ENCODE results near the gene NRXN3.

The NRXN3 gene

GRCh38 chr14:78164226-78164853 lies 5.8 kb upstream of the NRXN3 start:
- Histone ChIP-seq H3K9ac (ENCODE audit: low read length in 5 of 5) (no peak overlapping the region), H3K9me3 (ENCODE audit: control insufficient read depth in 5 of 5, low read length in 5 of 5) (no peaks in the 10 kb centered on the region), H3K27me3 (ENCODE audit: control insufficient read depth in 5 of 5, insufficient read depth in 4 of 5, low read length in 5 of 5) (peaks cover 2 to 20% (median 12%) of the 10 kb centered on the region in 5 donors), H3K36me3 (ENCODE audit: control insufficient read depth in 5 of 5, insufficient read depth in 5 of 5, low read length in 5 of 5) (no peaks in the 10 kb centered on the region), H3K4me1 (ENCODE audit: control insufficient read depth in 5 of 5, insufficient read depth in 5 of 5, low read length in 5 of 5) (no peaks in the 10 kb centered on the region), H3K4me3 (ENCODE audit: low read depth in 1 of 5, low read length in 5 of 5) (no peak overlapping the region), H3K27ac (ENCODE audit: low read depth, low read length) (no peak overlapping the region)

GRCh38 chr14:78172428-78172827 lies 2.3 kb downstream of the NRXN3 start:
- Histone ChIP-seq H3K27ac (ENCODE audit: low read depth, low read length) (no peak overlapping the region), H3K36me3 (ENCODE audit: control insufficient read depth in 5 of 5, insufficient read depth in 5 of 5, low read length in 5 of 5) (no peaks in the 10 kb centered on the region), H3K9ac (ENCODE audit: low read length in 5 of 5) (no peak overlapping the region), H3K9me3 (ENCODE audit: control insufficient read depth in 5 of 5, low read length in 5 of 5) (no peaks in the 10 kb centered on the region), H3K4me1 (ENCODE audit: control insufficient read depth in 5 of 5, insufficient read depth in 5 of 5, low read length in 5 of 5) (no peaks in the 10 kb centered on the region), H3K4me3 (ENCODE audit: low read depth in 1 of 5, low read length in 5 of 5) (no peak overlapping the region), H3K27me3 (ENCODE audit: control insufficient read depth in 5 of 5, insufficient read depth in 4 of 5, low read length in 5 of 5) (peaks cover 0 to 35% (median 10%) of the 10 kb centered on the region in 5 donors)

GRCh38 chr14:78173346-78174035 lies 3.3 kb downstream of the NRXN3 start:
- H3K9ac ChIP-seq (ENCODE audit: low read length in 5 of 5) = no peak overlapping the region
- no peak overlapping the region for H3K4me3 ChIP-seq (ENCODE audit: low read depth in 1 of 5, low read length in 5 of 5)
- no peak overlapping the region for H3K27ac ChIP-seq (ENCODE audit: low read depth, low read length)
- peaks cover 0 to 30% (median 7%) of the 10 kb centered on the region in 5 donors for H3K27me3 ChIP-seq (ENCODE audit: control insufficient read depth in 5 of 5, insufficient read depth in 4 of 5, low read length in 5 of 5)
- no peaks in the 10 kb centered on the region for H3K4me1 ChIP-seq (ENCODE audit: control insufficient read depth in 5 of 5, insufficient read depth in 5 of 5, low read length in 5 of 5)
- H3K9me3 ChIP-seq (ENCODE audit: control insufficient read depth in 5 of 5, low read length in 5 of 5) = no peaks in the 10 kb centered on the region
- H3K36me3 ChIP-seq (ENCODE audit: control insufficient read depth in 5 of 5, insufficient read depth in 5 of 5, low read length in 5 of 5) = no peaks in the 10 kb centered on the region

- Histone ChIP-seq H3K9me3 (ENCODE audit: control insufficient read depth in 5 of 5, low read length in 5 of 5) (no peaks in the 10 kb centered on the region), H3K4me3 (ENCODE audit: low read depth in 1 of 5, low read length in 5 of 5) (no peak overlapping the region), H3K36me3 (ENCODE audit: control insufficient read depth in 5 of 5, insufficient read depth in 5 of 5, low read length in 5 of 5) (no peaks in the 10 kb centered on the region), H3K9ac (ENCODE audit: low read length in 5 of 5) (no peak overlapping the region), H3K4me1 (ENCODE audit: control insufficient read depth in 5 of 5, insufficient read depth in 5 of 5, low read length in 5 of 5) (no peaks in the 10 kb centered on the region), H3K27ac (ENCODE audit: low read depth, low read length) (no peak overlapping the region), H3K27me3 (ENCODE audit: control insufficient read depth in 5 of 5, insufficient read depth in 4 of 5, low read length in 5 of 5) (peaks cover 0 to 23% (median 5%) of the 10 kb centered on the region in 5 donors)
These were observed 5.2 kb downstream of the NRXN3 start for GRCh38 chr14:78175412-78175811.

GRCh38 chr14:78178071-78178470 lies 7.9 kb downstream of the NRXN3 start:
- Histone ChIP-seq H3K27me3 (ENCODE audit: control insufficient read depth in 5 of 5, insufficient read depth in 4 of 5, low read length in 5 of 5) (peaks cover 0 to 12% (median 2%) of the 10 kb centered on the region in 5 donors), H3K9me3 (ENCODE audit: control insufficient read depth in 5 of 5, low read length in 5 of 5) (no peaks in the 10 kb centered on the region), H3K36me3 (ENCODE audit: control insufficient read depth in 5 of 5, insufficient read depth in 5 of 5, low read length in 5 of 5) (no peaks in the 10 kb centered on the region), H3K4me3 (ENCODE audit: low read depth in 1 of 5, low read length in 5 of 5) (no peak overlapping the region), H3K4me1 (ENCODE audit: control insufficient read depth in 5 of 5, insufficient read depth in 5 of 5, low read length in 5 of 5) (no peaks in the 10 kb centered on the region), H3K27ac (ENCODE audit: low read depth, low read length) (no peak overlapping the region), H3K9ac (ENCODE audit: low read length in 5 of 5) (no peak overlapping the region)

GRCh38 chr14:78178971-78179370 lies 8.8 kb downstream of the NRXN3 start:
- Histone ChIP-seq H3K9ac (ENCODE audit: low read length in 5 of 5) (no peak overlapping the region), H3K9me3 (ENCODE audit: control insufficient read depth in 5 of 5, low read length in 5 of 5) (no peaks in the 10 kb centered on the region), H3K36me3 (ENCODE audit: control insufficient read depth in 5 of 5, insufficient read depth in 5 of 5, low read length in 5 of 5) (no peaks in the 10 kb centered on the region)

GRCh38 chr14:78181270-78181669 lies 11.1 kb downstream of the NRXN3 start:
- Histone ChIP-seq H3K36me3 (ENCODE audit: control insufficient read depth in 5 of 5, insufficient read depth in 5 of 5, low read length in 5 of 5) (no peaks in the 10 kb centered on the region), H3K27me3 (ENCODE audit: control insufficient read depth in 5 of 5, insufficient read depth in 4 of 5, low read length in 5 of 5) (no peaks in the 10 kb centered on the region), H3K9me3 (ENCODE audit: control insufficient read depth in 5 of 5, low read length in 5 of 5) (no peaks in the 10 kb centered on the region), H3K27ac (ENCODE audit: low read depth, low read length) (no peak overlapping the region), H3K4me1 (ENCODE audit: control insufficient read depth in 5 of 5, insufficient read depth in 5 of 5, low read length in 5 of 5) (no peaks in the 10 kb centered on the region), H3K9ac (ENCODE audit: low read length in 5 of 5) (no peak overlapping the region), H3K4me3 (ENCODE audit: low read depth in 1 of 5, low read length in 5 of 5) (no peak overlapping the region)

More at GRCh38 chr14:78178971-78179370, 8.8 kb downstream of the NRXN3 start:
- Histone ChIP-seq H3K4me3 (ENCODE audit: low read depth in 1 of 5, low read length in 5 of 5) (no peak overlapping the region), H3K27me3 (ENCODE audit: control insufficient read depth in 5 of 5, insufficient read depth in 4 of 5, low read length in 5 of 5) (peaks cover 0 to 12% (median 2%) of the 10 kb centered on the region in 5 donors), H3K27ac (ENCODE audit: low read depth, low read length) (no peak overlapping the region), H3K4me1 (ENCODE audit: control insufficient read depth in 5 of 5, insufficient read depth in 5 of 5, low read length in 5 of 5) (no peaks in the 10 kb centered on the region)

- H3K9ac ChIP-seq (ENCODE audit: low read length in 5 of 5) = no peak overlapping the region
- no peaks in the 10 kb centered on the region for H3K27me3 ChIP-seq (ENCODE audit: control insufficient read depth in 5 of 5, insufficient read depth in 4 of 5, low read length in 5 of 5)
- H3K4me3 ChIP-seq (ENCODE audit: low read depth in 1 of 5, low read length in 5 of 5) = no peak overlapping the region
- H3K36me3 ChIP-seq (ENCODE audit: control insufficient read depth in 5 of 5, insufficient read depth in 5 of 5, low read length in 5 of 5) = no peaks in the 10 kb centered on the region
- H3K9me3 ChIP-seq (ENCODE audit: control insufficient read depth in 5 of 5, low read length in 5 of 5) = no peaks in the 10 kb centered on the region
- no peaks in the 10 kb centered on the region for H3K4me1 ChIP-seq (ENCODE audit: control insufficient read depth in 5 of 5, insufficient read depth in 5 of 5, low read length in 5 of 5)
- H3K27ac ChIP-seq (ENCODE audit: low read depth, low read length) = no peak overlapping the region
These were observed 12.5 kb downstream of the NRXN3 start for GRCh38 chr14:78182722-78183121.

- Histone ChIP-seq H3K9ac (ENCODE audit: low read length in 5 of 5) (no peak overlapping the region), H3K36me3 (ENCODE audit: control insufficient read depth in 5 of 5, insufficient read depth in 5 of 5, low read length in 5 of 5) (no peaks in the 10 kb centered on the region), H3K27me3 (ENCODE audit: control insufficient read depth in 5 of 5, insufficient read depth in 4 of 5, low read length in 5 of 5) (no peaks in the 10 kb centered on the region), H3K27ac (ENCODE audit: low read depth, low read length) (no peak overlapping the region), H3K4me1 (ENCODE audit: control insufficient read depth in 5 of 5, insufficient read depth in 5 of 5, low read length in 5 of 5) (no peaks in the 10 kb centered on the region), H3K4me3 (ENCODE audit: low read depth in 1 of 5, low read length in 5 of 5) (no peak overlapping the region), H3K9me3 (ENCODE audit: control insufficient read depth in 5 of 5, low read length in 5 of 5) (no peaks in the 10 kb centered on the region)
These were observed 14.0 kb downstream of the NRXN3 start for GRCh38 chr14:78184157-78184556.

- no peaks in the 10 kb centered on the region for H3K4me1 ChIP-seq (ENCODE audit: control insufficient read depth in 5 of 5, insufficient read depth in 5 of 5, low read length in 5 of 5)
These were observed 16.1 kb downstream of the NRXN3 start for GRCh38 chr14:78186277-78186676.

More at GRCh38 chr14:78186277-78186676, 16.1 kb downstream of the NRXN3 start:
- Histone ChIP-seq H3K9me3 (ENCODE audit: control insufficient read depth in 5 of 5, low read length in 5 of 5) (no peaks in the 10 kb centered on the region), H3K27ac (ENCODE audit: low read depth, low read length) (no peak overlapping the region), H3K27me3 (ENCODE audit: control insufficient read depth in 5 of 5, insufficient read depth in 4 of 5, low read length in 5 of 5) (peaks cover 0 to 2% (median 0%) of the 10 kb centered on the region in 5 donors), H3K36me3 (ENCODE audit: control insufficient read depth in 5 of 5, insufficient read depth in 5 of 5, low read length in 5 of 5) (no peaks in the 10 kb centered on the region), H3K9ac (ENCODE audit: low read length in 5 of 5) (no peak overlapping the region), H3K4me3 (ENCODE audit: low read depth in 1 of 5, low read length in 5 of 5) (no peak overlapping the region)
